CD14-positive monocyte (primary cell): Measurements from ENCODE around the gene NAT10. TPM values are rescaled to one million over a fixed set of nuclear protein-coding genes. Genes with fewer than 3 reads are reported as not detected.
"Not testable (repeated sequence)": the region's sequence is repeated elsewhere in the genome, so short reads cannot be mapped to it uniquely, and the experiment has no call there.

Experiments used
- DNase-seq, 3 donors: peaks; one replicate each; pipeline ENCODE4 v3.0.0-alpha.2; 2011 to 2022
- H2AFZ ChIP-seq: 2 replicates; pipeline ENCODE4 v1.6.0; 2012; ENCODE audit warnings: mild to moderate bottlenecking, low read depth, low read length, inconsistent platforms; ENCODE audit not compliant: insufficient read depth, poor library complexity, severe bottlenecking
- H3K27ac ChIP-seq, 2 donors: 1 replicate in 1 of 2; 2 replicates in 1 of 2; pipeline ENCODE4 v1.5.1; 2012 to 2013; ENCODE audit warnings: low read length in 2 of 2, control low read depth in 1 of 2, inconsistent platforms in 1 of 2, low read depth in 1 of 2, mild to moderate bottlenecking in 1 of 2
- H3K27me3 ChIP-seq, 2 donors: one replicate each; pipeline versions ENCODE4 v1.6.0 to v1.6.1; 2011 to 2013; ENCODE audit warnings: low read length in 2 of 2; ENCODE audit not compliant: control insufficient read depth in 2 of 2, insufficient read depth in 2 of 2
- H3K36me3 ChIP-seq, 2 donors: replicated peaks in 1 of 2; 1 replicate in 1 of 2; 2 replicates in 1 of 2; pipeline versions ENCODE4 v1.5.1 to v1.6.1; 2012 to 2013; ENCODE audit warnings: low read length in 2 of 2, control low read depth in 1 of 2, inconsistent platforms in 1 of 2, mild to moderate bottlenecking in 1 of 2; ENCODE audit not compliant: insufficient read depth in 2 of 2, control insufficient read depth in 1 of 2
- H3K4me1 ChIP-seq, 2 donors: 1 replicate in 1 of 2; 2 replicates in 1 of 2; pipeline versions ENCODE4 v1.5.1 to v1.6.1; 2012 to 2013; ENCODE audit warnings: low read length in 2 of 2, control low read depth in 1 of 2, inconsistent platforms in 1 of 2, mild to moderate bottlenecking in 1 of 2, moderate library complexity in 1 of 2; ENCODE audit not compliant: insufficient read depth in 2 of 2, control insufficient read depth in 1 of 2
- H3K4me2 ChIP-seq: replicated peaks from 2 replicates; pipeline ENCODE3; 2012; ENCODE audit warnings: low read length, moderate library complexity, mild to moderate bottlenecking; ENCODE audit not compliant: poor library complexity, severe bottlenecking; ENCODE audit errors: extremely low read depth
- H3K4me3 ChIP-seq, 3 experiments: fragments of 200-600 bp in 1 of 3; sonication (generic) in 1 of 3; replicated peaks in 1 of 3; 1 replicate in 2 of 3; 2 replicates in 1 of 3; pipeline ENCODE4 v1.5.1; 2011 to 2013; ENCODE audit warnings: low read length in 3 of 3, mild to moderate bottlenecking in 3 of 3, control low read depth in 2 of 3, low read depth in 2 of 3, inconsistent platforms in 1 of 3, moderate library complexity in 1 of 3
- H3K79me2 ChIP-seq: 2 replicates; pipeline ENCODE4 v1.6.0; 2012; ENCODE audit warnings: mild to moderate bottlenecking, control low read depth, inconsistent platforms, low read length, moderate library complexity; ENCODE audit not compliant: insufficient read depth
- H3K9ac ChIP-seq: 2 replicates; pipeline ENCODE4 v1.6.0; 2017; ENCODE audit warnings: low read length, mild to moderate bottlenecking; ENCODE audit not compliant: insufficient read depth, poor library complexity, severe bottlenecking
- H3K9me3 ChIP-seq, 2 donors: replicated peaks in 1 of 2; 1 replicate in 1 of 2; 2 replicates in 1 of 2; pipeline versions ENCODE4 v1.5.1 to v1.6.1; 2012 to 2013; ENCODE audit warnings: low read length in 2 of 2, control low read depth in 1 of 2; ENCODE audit not compliant: control insufficient read depth in 1 of 2, insufficient read depth in 1 of 2
- H4K20me1 ChIP-seq: 2 replicates; pipeline ENCODE4 v1.6.0; 2012; ENCODE audit warnings: mild to moderate bottlenecking, low read length, control low read depth, moderate library complexity; ENCODE audit not compliant: insufficient read depth
- H3K27ac Mint-ChIP-seq, 7 donors: one replicate each; pipeline ENCODE4 v1.8.0; 2020; ENCODE audit warnings: mild to moderate bottlenecking in 7 of 7, mixed read lengths in 7 of 7, moderate library complexity in 6 of 7, inconsistent platforms in 2 of 7
- H3K27me3 Mint-ChIP-seq, 3 donors: one replicate each; pipeline ENCODE4 v1.8.0; 2021 to 2022; ENCODE audit warnings: low read depth in 3 of 3, mild to moderate bottlenecking in 3 of 3, mixed read lengths in 3 of 3, moderate library complexity in 3 of 3, inconsistent platforms in 1 of 3
- H3K36me3 Mint-ChIP-seq, 2 donors: one replicate each; pipeline ENCODE4 v1.8.0; 2020; ENCODE audit warnings: mixed read lengths in 2 of 2, inconsistent platforms in 1 of 2, mild to moderate bottlenecking in 1 of 2
- H3K4me1 Mint-ChIP-seq: one replicate; pipeline ENCODE4 v1.8.0; 2020; ENCODE audit warnings: mild to moderate bottlenecking, mixed read lengths
- H3K4me3 Mint-ChIP-seq, 2 donors: one replicate each; pipeline ENCODE4 v1.8.0; 2020; ENCODE audit warnings: mild to moderate bottlenecking in 2 of 2, mixed read lengths in 2 of 2, moderate library complexity in 1 of 2
- H3K9me3 Mint-ChIP-seq, 7 donors: one replicate each; pipeline ENCODE4 v1.8.0; 2020 to 2022; ENCODE audit warnings: mixed read lengths in 7 of 7, mild to moderate bottlenecking in 6 of 7, moderate library complexity in 6 of 7, inconsistent platforms in 2 of 7
- WGBS: methylation state at CpG from one replicate; pipeline ENCODE4 v1.1.5; 2013; ENCODE audit warnings: missing lambda C conversion rate; ENCODE audit not compliant: insufficient coverage; 5-methylcytosine and 5-hydroxymethylcytosine counted together
- intact Hi-C, 2 donors: fragments of 100-400 bp; cut with micrococcal nuclease; formaldehyde crosslinking; loops; one replicate each; pipeline versions ENCODE4 v1.15.0 to v1.15.1; 2023
- polyA plus RNA-seq, 3 donors: library from polyadenylated mRNA; depleted of rRNA in 1 of 3; unstranded in 2 of 3; stranded (reverse) in 1 of 3; fragments of 300-500 nt in 2 of 3; fragments of >200 nt in 1 of 3; fragmentation: Illumina TruSeq in 2 of 3; gene quantifications; 1 replicate in 2 of 3; 2 replicates in 1 of 3; pipeline ENCODE4 v1.2.3, GENCODE V29; 2012 to 2021
- TF ChIP-seq, protein P1 (sequence below): fragments of 200-600 bp; IDR thresholded peaks from one replicate; pipeline ENCODE4 v1.8.0; 2022; ENCODE audit warnings: antibody characterized with exemption, mild to moderate bottlenecking

NAT10 gene
- polyA plus RNA-seq, 3 donors, result 10.1 to 13.3 (median 13.1) TPM

DNA sequence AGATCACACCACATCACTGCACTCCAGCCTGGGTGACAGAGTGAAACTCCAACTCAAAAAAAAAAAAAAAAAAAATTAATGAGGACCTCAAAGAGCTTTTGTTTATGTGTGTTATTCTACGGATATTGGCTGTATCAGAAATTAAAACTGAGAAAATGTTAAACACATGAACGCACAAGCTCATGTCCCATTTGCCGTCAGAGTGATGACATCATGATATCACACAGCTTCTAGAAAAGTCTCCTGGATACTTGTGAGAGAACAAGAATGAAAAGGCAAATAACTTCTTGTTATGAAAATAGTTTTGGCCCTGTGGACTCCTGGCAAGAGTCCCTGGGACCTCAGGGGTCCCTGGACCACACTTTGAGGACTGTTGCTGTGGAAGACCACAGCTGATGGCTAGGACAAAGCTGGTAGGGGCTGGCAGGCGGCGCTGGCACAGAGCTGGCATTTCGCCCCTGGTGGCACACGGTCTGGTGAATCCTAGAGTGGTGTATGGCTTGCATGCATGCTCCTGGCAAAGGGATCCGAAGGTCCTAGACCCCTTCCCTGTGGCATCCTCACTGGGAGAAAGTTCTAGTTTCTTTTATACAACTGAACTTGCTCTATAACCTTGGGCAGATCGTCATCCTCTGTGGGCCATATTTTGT lies 73.7 kb downstream of the NAT10 start:
- H3K27ac ChIP-seq, result no peak overlapping the region
- H3K9ac ChIP-seq, result no peak overlapping the region
- intact Hi-C loops, result loop anchor here (10.0 kb wide), 2 partner anchors 286 to 316 kb away; no protein-coding TSS in a partner anchor
- peaks cover 25% of the 10 kb centered on the region for H3K4me1 Mint-ChIP-seq
- DNase-seq, result no peak
- H3K27me3 ChIP-seq, result no peaks in the 10 kb centered on the region
- TF ChIP-seq, protein P1, sequence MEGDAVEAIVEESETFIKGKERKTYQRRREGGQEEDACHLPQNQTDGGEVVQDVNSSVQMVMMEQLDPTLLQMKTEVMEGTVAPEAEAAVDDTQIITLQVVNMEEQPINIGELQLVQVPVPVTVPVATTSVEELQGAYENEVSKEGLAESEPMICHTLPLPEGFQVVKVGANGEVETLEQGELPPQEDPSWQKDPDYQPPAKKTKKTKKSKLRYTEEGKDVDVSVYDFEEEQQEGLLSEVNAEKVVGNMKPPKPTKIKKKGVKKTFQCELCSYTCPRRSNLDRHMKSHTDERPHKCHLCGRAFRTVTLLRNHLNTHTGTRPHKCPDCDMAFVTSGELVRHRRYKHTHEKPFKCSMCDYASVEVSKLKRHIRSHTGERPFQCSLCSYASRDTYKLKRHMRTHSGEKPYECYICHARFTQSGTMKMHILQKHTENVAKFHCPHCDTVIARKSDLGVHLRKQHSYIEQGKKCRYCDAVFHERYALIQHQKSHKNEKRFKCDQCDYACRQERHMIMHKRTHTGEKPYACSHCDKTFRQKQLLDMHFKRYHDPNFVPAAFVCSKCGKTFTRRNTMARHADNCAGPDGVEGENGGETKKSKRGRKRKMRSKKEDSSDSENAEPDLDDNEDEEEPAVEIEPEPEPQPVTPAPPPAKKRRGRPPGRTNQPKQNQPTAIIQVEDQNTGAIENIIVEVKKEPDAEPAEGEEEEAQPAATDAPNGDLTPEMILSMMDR, result no peak
- H3K9me3 ChIP-seq, result no peaks in the 10 kb centered on the region
- no peak overlapping the region for H3K4me3 Mint-ChIP-seq
- H3K4me3 ChIP-seq, result no peak overlapping the region
- no peak overlapping the region for H2AFZ ChIP-seq
- peaks cover 0 to 2% (median 0%) of the 10 kb centered on the region in 3 donors for H3K27me3 Mint-ChIP-seq
- H3K9me3 Mint-ChIP-seq, result no peaks in the 10 kb centered on the region
- H3K4me2 ChIP-seq, result no peak overlapping the region
- peaks cover 25 to 27% of the 10 kb centered on the region in 2 donors for H3K4me1 ChIP-seq
- no peaks in the 10 kb centered on the region for H3K79me2 ChIP-seq
- WGBS, result 97% methylated on average over 6 of the region's 9 CpGs
- no peaks in the 10 kb centered on the region for H3K36me3 ChIP-seq
- H3K27ac Mint-ChIP-seq, result no peak overlapping the region
- no peaks in the 10 kb centered on the region for H4K20me1 ChIP-seq
- no peaks in the 10 kb centered on the region for H3K36me3 Mint-ChIP-seq

DNA sequence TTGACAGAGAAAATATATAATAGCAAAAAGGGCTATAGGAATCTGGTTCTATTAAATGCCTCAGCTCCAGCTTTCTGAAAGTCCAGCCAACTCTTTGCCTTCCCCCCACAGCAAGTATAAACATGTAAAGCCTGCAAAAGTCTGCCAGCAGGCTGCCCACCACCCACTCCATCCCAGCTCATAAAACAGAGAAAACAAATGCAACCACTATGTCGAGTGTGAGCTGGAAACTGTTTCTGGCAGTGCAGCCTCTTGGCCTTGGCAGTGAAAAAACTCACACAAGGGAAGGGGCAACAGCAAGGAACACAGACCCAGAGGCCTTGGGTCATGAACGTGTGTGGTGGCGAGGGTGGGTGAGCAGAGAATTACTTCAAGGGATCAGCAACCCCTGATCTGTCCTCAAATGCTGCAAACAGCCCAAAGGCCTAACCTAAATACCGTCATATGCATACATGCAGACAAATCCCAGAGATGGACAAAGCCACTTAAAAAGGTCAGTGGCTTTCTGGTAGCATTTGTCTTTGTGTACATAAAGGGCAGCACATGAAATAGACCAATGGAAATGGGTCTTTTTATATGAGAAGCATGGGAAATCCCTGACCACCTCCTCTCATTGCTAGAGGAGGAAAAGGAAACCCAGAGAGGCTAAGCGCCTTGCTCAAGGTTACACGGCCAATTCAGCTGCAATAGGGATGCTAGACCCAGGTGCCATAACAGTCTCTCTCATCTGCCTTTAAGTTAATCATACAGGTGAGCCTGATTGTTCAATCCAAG lies 74.8 kb downstream of the NAT10 start:
- peak overlapping the region in 1 of 2 donors; percentile 4 for H3K4me3 Mint-ChIP-seq
- peaks cover 18 to 21% of the 10 kb centered on the region in 2 donors for H3K4me1 ChIP-seq
- WGBS, result 100% methylated on average over 1 of the region's 6 CpGs
- H3K9me3 ChIP-seq, result no peaks in the 10 kb centered on the region
- DNase-seq, result no peak
- H3K9ac ChIP-seq, result no peak overlapping the region
- H3K27me3 Mint-ChIP-seq, result no peaks in the 10 kb centered on the region
- H3K79me2 ChIP-seq, result no peaks in the 10 kb centered on the region
- no peaks in the 10 kb centered on the region for H3K36me3 ChIP-seq
- H2AFZ ChIP-seq, result no peak overlapping the region
- no peaks in the 10 kb centered on the region for H4K20me1 ChIP-seq
- H3K4me1 Mint-ChIP-seq, result peaks cover 23% of the 10 kb centered on the region
- no peak overlapping the region for H3K4me2 ChIP-seq
- H3K4me3 ChIP-seq, result no peak overlapping the region
- H3K27ac ChIP-seq, result peak overlapping the region in 1 of 2 donors; percentile 53
- no peaks in the 10 kb centered on the region for H3K36me3 Mint-ChIP-seq
- TF ChIP-seq, protein P1, result no peak
- intact Hi-C loops, result no loop called here
- peak overlapping the region in 2 of 7 donors; percentile 55 to 89 for H3K27ac Mint-ChIP-seq
- H3K9me3 Mint-ChIP-seq, result no peaks in the 10 kb centered on the region
- no peaks in the 10 kb centered on the region for H3K27me3 ChIP-seq

DNA sequence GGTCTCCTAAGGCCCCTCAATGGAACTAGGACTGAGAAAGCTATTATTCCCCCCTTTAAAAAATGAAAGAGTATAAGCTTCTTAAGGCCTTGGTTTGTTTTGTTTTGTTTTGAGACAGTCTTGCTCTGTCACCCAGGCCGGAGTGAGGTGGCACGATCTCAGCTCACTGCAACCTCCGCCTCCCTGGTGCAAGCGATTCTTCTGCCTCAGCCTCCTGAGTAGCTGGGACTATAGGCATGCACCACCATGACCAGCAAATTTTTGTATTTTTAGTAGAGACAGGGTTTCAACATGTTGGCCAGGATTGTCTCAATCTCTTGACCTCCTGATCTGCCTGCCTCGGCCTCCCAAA lies 75.4 kb downstream of the NAT10 start:
- H3K36me3 ChIP-seq, H3K9me3 ChIP-seq, H3K36me3 Mint-ChIP-seq, H3K9ac ChIP-seq, H3K27me3 ChIP-seq, H3K9me3 Mint-ChIP-seq, H3K4me3 ChIP-seq, H2AFZ ChIP-seq, intact Hi-C loops, H3K27me3 Mint-ChIP-seq, H4K20me1 ChIP-seq, H3K79me2 ChIP-seq, H3K4me2 ChIP-seq: not testable (repeated sequence)
- WGBS, result 16% methylated on average over 3 of the region's 5 CpGs
- peaks cover 24% of the 10 kb centered on the region for H3K4me1 Mint-ChIP-seq
- Histone ChIP-seq H3K27ac (peak overlapping the region in 1 of 2 donors; percentile 53), H3K4me1 (peaks cover 18 to 21% of the 10 kb centered on the region in 2 donors)
- H3K4me3 Mint-ChIP-seq, result peak overlapping the region in 1 of 2 donors; percentile 4
- peak in 1 of 3 donors; percentile 12 for DNase-seq
- peak overlapping the region in 5 of 7 donors; percentile 55 to 89 (median 76) for H3K27ac Mint-ChIP-seq
